Prostate gland (tissue), 2 donors: ENCODE measurements around the gene EIF1.

Experiments
- CTCF ChIP-seq, 4 experiments: fragments of 200-600 bp in 2 of 4; fragments of 450-650 bp in 2 of 4; sonication (generic) in 2 of 4; IDR thresholded peaks; 1 replicate in 3 of 4; 2 replicates in 1 of 4; pipeline ENCODE4 v1.5.1; 2016 to 2019; ENCODE audit warnings: antibody characterized with exemption in 4 of 4, mild to moderate bottlenecking in 2 of 4, moderate library complexity in 2 of 4
- POLR2A ChIP-seq: fragments of 450-650 bp; IDR thresholded peaks from one replicate; pipeline ENCODE4 v1.6.1; 2016; ENCODE audit warnings: antibody characterized with exemption, mild to moderate bottlenecking

DNA sequence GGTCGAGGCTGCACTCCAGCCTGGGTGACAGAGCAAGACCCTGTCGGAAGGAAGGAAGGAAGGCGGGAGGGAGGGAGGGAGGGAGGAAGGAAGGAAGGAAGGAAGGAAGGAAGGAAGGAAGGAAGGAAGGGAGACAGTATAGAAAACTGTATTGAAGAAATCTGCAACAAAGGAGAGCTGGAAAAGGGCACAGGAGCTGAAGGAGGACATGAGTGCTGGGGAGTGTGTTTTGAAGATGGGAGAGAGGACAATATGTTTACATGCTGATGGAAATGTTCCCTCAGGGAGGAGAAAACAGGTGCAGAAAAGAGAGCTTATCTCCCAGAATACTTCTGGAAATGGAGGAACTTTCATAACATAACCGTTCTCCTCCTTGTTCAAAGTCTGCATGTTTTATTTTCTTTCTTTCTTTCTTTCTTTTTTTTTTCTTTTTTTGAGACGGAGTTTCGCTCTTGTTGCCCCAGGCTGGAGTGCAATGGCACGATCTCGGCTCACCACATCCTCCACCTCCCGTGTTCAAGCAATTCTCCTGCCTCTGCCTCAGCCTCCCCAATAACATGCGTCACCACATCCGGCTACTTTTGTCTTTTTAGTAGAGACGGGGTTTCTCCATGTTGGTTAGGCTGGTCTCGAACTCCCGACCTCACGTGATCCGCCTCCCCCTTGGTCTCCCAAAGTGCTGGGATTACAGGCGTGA lies 48.4 kb downstream of the EIF1 start:
- no peak for TF ChIP-seq CTCF (IDR thresholded peaks at IDR 0.05)
- no peak for TF ChIP-seq POLR2A
